ENCODE results near the gene TLE1. TPM values are rescaled to one million over a fixed set of nuclear protein-coding genes. Genes with fewer than 3 reads are reported as not detected.
A peak's percentile ranks its signal among the peaks of the same experiment; 100 is the strongest.

The TLE1 gene
- total and polyA plus RNA-seq, 9 donors: 44.2 to 64.2 (median 55.4) TPM

DNA sequence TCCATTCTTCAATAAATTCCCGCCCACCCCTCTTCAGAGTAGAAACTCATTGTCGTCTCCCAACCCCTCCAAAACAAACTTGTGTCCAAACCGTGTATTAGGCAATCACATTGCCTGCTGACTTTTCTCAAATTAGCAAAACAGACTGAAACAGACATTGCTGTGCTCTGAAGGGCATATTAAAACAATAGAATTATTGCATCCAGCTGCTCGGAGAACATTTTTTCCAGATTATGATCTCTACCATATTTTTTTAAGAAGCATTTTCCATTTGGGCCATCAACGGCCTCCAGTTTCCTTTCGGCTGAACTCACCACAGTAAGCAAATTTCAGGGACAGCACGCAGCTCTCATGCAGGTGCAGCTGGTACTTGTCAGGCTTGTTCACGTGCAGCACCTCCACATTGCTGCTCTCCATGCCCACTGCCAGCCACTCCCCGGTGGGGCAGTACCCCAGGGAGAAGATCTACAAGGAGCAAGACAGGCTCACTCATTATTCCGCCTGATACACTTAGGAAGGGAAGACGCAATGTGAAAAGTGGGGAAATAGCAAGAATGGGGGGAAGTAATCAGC lies 104.1 kb downstream of the TLE1 start:
- WGBS (ENCODE audit: insufficient coverage): 67% methylated on average over 10 of the region's 11 CpGs
- no peaks in the 10 kb centered on the region for H3K27me3 ChIP-seq (ENCODE audit: control insufficient read depth, insufficient read depth, low read length)
- no peak overlapping the region for H3K27ac ChIP-seq (ENCODE audit: low read length)
- peaks cover 49% of the 10 kb centered on the region for H3K36me3 ChIP-seq (ENCODE audit: control insufficient read depth, insufficient read depth, low read length)
- no peaks in the 10 kb centered on the region for H3K9me3 ChIP-seq (replicated peaks; ENCODE audit: control insufficient read depth, low read depth, low read length)
- peak; percentile 44 for DNase-seq
- no peak overlapping the region for H3K4me3 ChIP-seq (ENCODE audit: low read length)
- no peaks in the 10 kb centered on the region for H3K4me1 ChIP-seq (ENCODE audit: control insufficient read depth, insufficient read depth, low read length)

DNA sequence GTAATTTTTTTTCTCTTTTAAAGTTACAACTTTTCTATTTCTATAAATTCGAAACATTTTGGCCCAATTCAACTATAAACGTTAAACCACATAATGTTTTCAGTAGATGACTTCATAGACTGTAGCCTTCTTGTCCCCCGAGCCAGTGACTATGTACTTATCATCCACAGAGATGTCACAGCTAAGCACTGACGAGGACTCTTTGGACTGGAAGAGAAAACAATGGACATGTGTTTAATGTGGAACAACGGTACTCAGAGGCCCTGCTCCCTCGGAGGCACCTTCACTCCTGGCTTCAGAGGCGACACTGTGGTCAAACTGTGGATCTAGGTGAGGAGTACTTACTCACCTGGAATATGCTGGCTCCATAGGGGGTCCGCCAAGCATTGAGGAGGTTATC lies 105.2 kb downstream of the TLE1 start:
- Histone ChIP-seq H3K27ac (ENCODE audit: low read length) (no peak overlapping the region), H3K36me3 (ENCODE audit: control insufficient read depth, insufficient read depth, low read length) (peaks cover 37% of the 10 kb centered on the region), H3K9me3 (replicated peaks; ENCODE audit: control insufficient read depth, low read depth, low read length) (no peaks in the 10 kb centered on the region), H3K27me3 (ENCODE audit: control insufficient read depth, insufficient read depth, low read length) (no peaks in the 10 kb centered on the region), H3K4me3 (ENCODE audit: low read length) (no peak overlapping the region), H3K4me1 (ENCODE audit: control insufficient read depth, insufficient read depth, low read length) (no peaks in the 10 kb centered on the region)
- 87% methylated on average over 3 of the region's 8 CpGs for WGBS (ENCODE audit: insufficient coverage)
- DNase-seq: no peak

- no peak for DNase-seq
- no peaks in the 10 kb centered on the region for H3K27me3 ChIP-seq (ENCODE audit: control insufficient read depth, insufficient read depth, low read length)
- H3K4me1 ChIP-seq (ENCODE audit: control insufficient read depth, insufficient read depth, low read length): no peaks in the 10 kb centered on the region
- no peaks in the 10 kb centered on the region for H3K9me3 ChIP-seq (replicated peaks; ENCODE audit: control insufficient read depth, low read depth, low read length)
- no peak overlapping the region for H3K4me3 ChIP-seq (ENCODE audit: low read length)
- H3K36me3 ChIP-seq (ENCODE audit: control insufficient read depth, insufficient read depth, low read length): peaks cover 27% of the 10 kb centered on the region
- 100% methylated on average over 1 of the region's 3 CpGs for WGBS (ENCODE audit: insufficient coverage)
- no peak overlapping the region for H3K27ac ChIP-seq (ENCODE audit: low read length)
Measured at GRCh38 chr9:81581986-81582385, 107.4 kb downstream of the TLE1 start.

DNA sequence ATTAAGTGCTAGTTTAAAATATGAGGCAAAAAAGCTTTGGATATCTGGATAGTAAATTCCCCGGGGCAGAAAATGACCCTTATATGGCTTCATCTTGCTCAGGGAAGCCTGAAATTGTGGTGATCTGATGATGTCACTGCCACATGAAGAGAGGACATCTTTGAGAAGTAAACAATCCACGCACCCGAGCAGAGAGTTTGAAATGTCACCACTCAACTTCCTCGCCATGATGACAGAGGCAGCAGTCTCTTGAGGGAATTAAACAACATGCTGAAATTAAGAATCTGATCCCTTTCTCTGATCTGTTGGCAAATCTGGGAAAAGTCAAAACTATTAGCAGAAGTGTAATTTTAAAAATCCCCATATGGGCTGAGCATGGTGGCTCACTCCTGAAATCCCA lies 110.0 kb downstream of the TLE1 start:
- Histone ChIP-seq H3K4me3 (ENCODE audit: low read length) (no peak overlapping the region), H3K9me3 (replicated peaks; ENCODE audit: control insufficient read depth, low read depth, low read length) (no peaks in the 10 kb centered on the region), H3K27ac (ENCODE audit: low read length) (no peak overlapping the region), H3K27me3 (ENCODE audit: control insufficient read depth, insufficient read depth, low read length) (no peaks in the 10 kb centered on the region), H3K4me1 (ENCODE audit: control insufficient read depth, insufficient read depth, low read length) (no peaks in the 10 kb centered on the region), H3K36me3 (ENCODE audit: control insufficient read depth, insufficient read depth, low read length) (peaks cover 18% of the 10 kb centered on the region)
- 80% methylated on average over 1 of the region's 4 CpGs for WGBS (ENCODE audit: insufficient coverage)
- no peak for DNase-seq

GRCh38 chr9:81578606-81579005 lies 110.7 kb downstream of the TLE1 start:
- Histone ChIP-seq H3K9me3 (replicated peaks; ENCODE audit: control insufficient read depth, low read depth, low read length) (no peaks in the 10 kb centered on the region), H3K27me3 (ENCODE audit: control insufficient read depth, insufficient read depth, low read length) (no peaks in the 10 kb centered on the region), H3K36me3 (ENCODE audit: control insufficient read depth, insufficient read depth, low read length) (peaks cover 11% of the 10 kb centered on the region), H3K4me3 (ENCODE audit: low read length) (no peak overlapping the region), H3K4me1 (ENCODE audit: control insufficient read depth, insufficient read depth, low read length) (no peaks in the 10 kb centered on the region), H3K27ac (ENCODE audit: low read length) (no peak overlapping the region)
- no peak for DNase-seq

DNA sequence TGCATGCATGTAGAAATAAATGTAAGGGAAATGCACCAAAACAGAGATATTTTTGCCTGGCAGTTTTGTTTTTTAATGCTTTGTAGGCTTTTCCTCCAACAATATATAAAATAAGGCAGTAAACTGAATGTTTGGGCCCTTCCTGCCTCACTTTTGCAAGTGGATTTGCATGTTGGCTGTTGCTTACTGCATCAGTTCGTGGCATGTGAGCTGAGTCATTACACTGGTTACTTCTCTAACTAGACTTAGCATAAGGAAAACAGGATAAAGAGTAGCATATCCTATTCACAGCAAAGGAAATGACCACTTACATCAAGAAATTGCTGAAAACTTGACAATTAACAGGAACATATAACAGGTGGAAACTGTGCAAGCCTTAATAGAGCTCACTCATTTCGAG lies 113.4 kb downstream of the TLE1 start:
- WGBS (ENCODE audit: insufficient coverage): no CpG with 5 or more reads among the region's 2 CpGs
- H3K4me3 ChIP-seq (ENCODE audit: low read length): no peak overlapping the region
- H3K27ac ChIP-seq (ENCODE audit: low read length): no peak overlapping the region
- H3K36me3 ChIP-seq (ENCODE audit: control insufficient read depth, insufficient read depth, low read length): peaks cover 3% of the 10 kb centered on the region
- H3K9me3 ChIP-seq (replicated peaks; ENCODE audit: control insufficient read depth, low read depth, low read length): no peaks in the 10 kb centered on the region
- no peak for DNase-seq
- no peaks in the 10 kb centered on the region for H3K4me1 ChIP-seq (ENCODE audit: control insufficient read depth, insufficient read depth, low read length)
- H3K27me3 ChIP-seq (ENCODE audit: control insufficient read depth, insufficient read depth, low read length): no peaks in the 10 kb centered on the region

DNA sequence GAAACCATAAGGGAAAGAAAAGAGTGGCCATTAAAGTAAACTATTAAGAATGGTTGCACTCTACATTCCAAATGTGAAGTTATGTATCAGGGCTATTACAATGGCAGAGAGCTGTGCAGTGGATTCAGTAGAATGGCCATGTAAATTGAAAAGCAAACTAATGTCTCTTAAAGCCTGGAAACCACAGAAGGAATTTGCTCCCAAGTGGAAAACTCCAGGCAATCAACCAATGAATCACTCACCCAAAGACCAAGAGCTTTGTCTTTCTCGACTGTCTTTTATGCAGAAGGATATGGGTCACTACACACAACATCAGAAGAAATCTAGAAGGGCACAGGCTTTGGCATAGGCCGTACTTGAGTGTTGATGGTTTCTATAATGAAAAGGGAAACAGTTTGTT lies 114.9 kb downstream of the TLE1 start:
- Histone ChIP-seq H3K27ac (ENCODE audit: low read length) (no peak overlapping the region), H3K27me3 (ENCODE audit: control insufficient read depth, insufficient read depth, low read length) (no peaks in the 10 kb centered on the region), H3K9me3 (replicated peaks; ENCODE audit: control insufficient read depth, low read depth, low read length) (no peaks in the 10 kb centered on the region), H3K4me1 (ENCODE audit: control insufficient read depth, insufficient read depth, low read length) (no peaks in the 10 kb centered on the region), H3K4me3 (ENCODE audit: low read length) (no peak overlapping the region), H3K36me3 (ENCODE audit: control insufficient read depth, insufficient read depth, low read length) (peaks cover 2% of the 10 kb centered on the region)
- no peak for DNase-seq
- WGBS (ENCODE audit: insufficient coverage): no CpG with 5 or more reads among the region's 2 CpGs

DNA sequence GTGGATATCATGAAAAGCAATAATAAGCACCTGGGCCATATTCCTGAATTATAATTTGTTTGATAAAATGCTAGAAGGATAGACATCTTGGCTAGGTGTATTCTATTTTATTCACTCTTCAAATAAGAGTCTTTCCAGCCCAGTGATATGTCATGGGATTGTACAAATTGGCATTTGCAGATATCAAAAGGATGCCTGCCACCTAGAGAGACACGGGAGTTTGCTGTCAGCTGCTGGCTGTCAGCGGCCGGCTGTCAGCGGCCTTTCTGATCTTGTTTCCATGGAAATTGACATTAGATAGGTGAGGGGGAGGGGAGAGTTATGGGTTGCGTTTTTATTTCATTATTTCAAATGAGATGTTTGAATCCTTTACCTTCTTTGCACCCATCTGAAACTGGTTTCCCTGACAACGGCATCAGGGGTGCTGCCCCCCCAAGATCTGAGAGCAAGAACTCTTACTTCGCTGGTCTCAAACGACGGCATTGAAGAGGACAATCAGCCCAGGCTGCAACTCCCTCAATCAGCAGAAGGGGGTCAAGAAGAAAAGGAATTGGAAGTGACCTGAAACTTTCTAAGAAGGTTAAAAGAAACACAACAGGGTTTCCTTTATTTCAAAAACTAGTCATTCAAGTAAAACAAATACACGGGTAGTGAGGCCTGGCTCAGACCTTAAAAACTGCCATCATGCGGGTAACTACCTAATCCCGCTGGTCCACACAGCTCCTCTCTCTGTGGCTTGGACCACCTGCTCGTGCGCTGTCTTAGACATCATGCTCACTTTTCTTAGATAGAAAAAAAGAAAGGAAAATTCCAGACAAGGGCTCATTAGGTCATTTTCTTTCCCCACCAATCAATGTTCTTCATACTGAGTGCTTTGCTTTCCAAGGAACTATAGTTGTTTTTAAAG lies 115.7 kb downstream of the TLE1 start:
- Histone ChIP-seq H3K4me1 (ENCODE audit: control insufficient read depth, insufficient read depth, low read length) (no peaks in the 10 kb centered on the region), H3K27ac (ENCODE audit: low read length) (no peak overlapping the region), H3K9me3 (replicated peaks; ENCODE audit: control insufficient read depth, low read depth, low read length) (no peaks in the 10 kb centered on the region), H3K27me3 (ENCODE audit: control insufficient read depth, insufficient read depth, low read length) (no peaks in the 10 kb centered on the region), H3K4me3 (ENCODE audit: low read length) (no peak overlapping the region), H3K36me3 (ENCODE audit: control insufficient read depth, insufficient read depth, low read length) (peaks cover 2% of the 10 kb centered on the region)
- DNase-seq: no peak
- 10% methylated on average over 2 of the region's 14 CpGs for WGBS (ENCODE audit: insufficient coverage)

DNA sequence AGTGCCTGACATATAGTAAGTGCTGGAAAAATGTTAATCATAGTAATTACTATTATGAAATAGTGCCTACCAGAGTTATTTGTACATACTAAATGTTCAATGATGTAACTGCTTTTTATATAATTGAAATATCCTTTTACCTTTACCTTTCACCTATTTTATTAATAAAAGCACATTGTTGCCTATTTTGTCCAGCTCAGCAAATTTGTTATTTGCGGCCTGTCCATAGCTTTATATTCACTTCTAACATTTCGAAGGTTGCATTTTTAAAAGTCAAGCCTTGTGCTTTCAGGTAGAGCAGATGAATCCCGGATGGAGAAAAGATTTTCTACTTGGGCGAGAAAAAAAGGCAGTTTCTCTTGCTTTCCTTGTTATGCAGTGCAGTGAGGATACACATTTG lies 119.3 kb downstream of the TLE1 start:
- Histone ChIP-seq H3K4me1 (ENCODE audit: control insufficient read depth, insufficient read depth, low read length) (no peaks in the 10 kb centered on the region), H3K27ac (ENCODE audit: low read length) (no peak overlapping the region), H3K9me3 (replicated peaks; ENCODE audit: control insufficient read depth, low read depth, low read length) (no peaks in the 10 kb centered on the region), H3K27me3 (ENCODE audit: control insufficient read depth, insufficient read depth, low read length) (no peaks in the 10 kb centered on the region), H3K4me3 (ENCODE audit: low read length) (no peak overlapping the region), H3K36me3 (ENCODE audit: control insufficient read depth, insufficient read depth, low read length) (no peaks in the 10 kb centered on the region)
- no peak for DNase-seq
- no CpG with 5 or more reads among the region's 4 CpGs for WGBS (ENCODE audit: insufficient coverage)

DNA sequence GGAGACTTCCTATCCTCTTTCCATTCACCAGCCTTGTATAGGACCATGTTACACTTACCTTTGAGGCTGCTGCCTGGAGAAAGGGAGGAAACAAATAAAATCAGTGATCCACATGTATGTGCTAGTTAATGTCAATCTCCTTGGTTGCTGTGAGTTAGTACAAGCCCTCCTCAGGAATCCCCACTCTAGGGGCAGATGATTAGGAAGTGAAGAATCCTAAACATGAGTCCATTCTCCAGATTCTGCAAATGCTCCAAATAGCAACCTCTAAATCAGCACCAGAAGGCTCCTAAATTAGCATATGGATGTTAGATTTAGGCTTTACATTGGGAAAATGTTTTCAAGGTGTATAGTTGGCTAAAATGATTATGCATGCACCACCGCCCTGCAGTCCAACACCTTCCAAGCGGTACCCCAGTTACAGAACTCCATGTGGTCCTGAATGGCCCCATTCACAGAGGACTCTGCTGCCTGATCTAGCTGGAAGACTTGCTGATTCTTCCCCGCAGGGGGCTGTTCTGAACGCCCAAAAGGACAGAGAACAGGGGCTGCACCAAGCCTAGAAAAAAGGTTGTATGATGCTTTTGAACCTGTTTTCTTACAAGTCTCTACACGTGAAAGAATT lies 123.2 kb downstream of the TLE1 start:
- 100% methylated on average over 2 of the region's 5 CpGs for WGBS (ENCODE audit: insufficient coverage)
- no peaks in the 10 kb centered on the region for H3K9me3 ChIP-seq (replicated peaks; ENCODE audit: control insufficient read depth, low read depth, low read length)
- H3K4me1 ChIP-seq (ENCODE audit: control insufficient read depth, insufficient read depth, low read length): peaks cover 4% of the 10 kb centered on the region
- no peak overlapping the region for H3K4me3 ChIP-seq (ENCODE audit: low read length)
- H3K27me3 ChIP-seq (ENCODE audit: control insufficient read depth, insufficient read depth, low read length): no peaks in the 10 kb centered on the region
- no peak for DNase-seq
- H3K36me3 ChIP-seq (ENCODE audit: control insufficient read depth, insufficient read depth, low read length): no peaks in the 10 kb centered on the region
- H3K27ac ChIP-seq (ENCODE audit: low read length): no peak overlapping the region

Data from muscle of leg (tissue), 11 donors.